ENCODE measurements around the gene AEBP1.

DNA sequence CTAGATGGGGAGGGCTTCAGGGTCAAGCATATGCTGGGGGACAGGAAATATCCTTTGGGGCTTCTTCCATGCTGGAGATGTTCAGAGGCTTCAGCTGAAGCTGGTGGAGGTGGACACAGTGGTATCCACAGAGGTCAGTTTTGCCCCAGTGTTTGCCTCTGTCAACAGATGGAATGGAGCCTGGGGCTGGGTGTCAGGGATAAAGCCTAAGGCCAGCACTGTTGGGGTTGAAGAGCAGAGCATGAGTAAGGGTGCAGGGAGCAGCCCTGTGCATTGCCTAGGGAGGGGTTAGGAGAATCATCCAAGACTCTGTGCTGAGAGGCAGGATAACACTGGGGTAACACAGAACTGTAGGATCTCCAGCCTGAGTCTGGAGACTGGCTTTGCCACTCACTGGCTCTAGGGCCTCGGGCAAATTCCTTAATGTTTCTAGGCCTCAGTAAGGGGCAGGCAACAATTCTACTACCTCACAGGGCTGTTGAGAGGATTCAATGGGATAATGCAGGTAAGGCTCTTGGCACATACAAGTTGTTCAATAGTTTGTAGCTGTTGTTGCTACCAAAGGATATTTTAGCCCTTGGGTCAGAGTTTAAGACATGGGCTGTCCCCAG is 58.7 kb downstream of the AEBP1 start:
- TF ChIP-seq, protein P1, sequence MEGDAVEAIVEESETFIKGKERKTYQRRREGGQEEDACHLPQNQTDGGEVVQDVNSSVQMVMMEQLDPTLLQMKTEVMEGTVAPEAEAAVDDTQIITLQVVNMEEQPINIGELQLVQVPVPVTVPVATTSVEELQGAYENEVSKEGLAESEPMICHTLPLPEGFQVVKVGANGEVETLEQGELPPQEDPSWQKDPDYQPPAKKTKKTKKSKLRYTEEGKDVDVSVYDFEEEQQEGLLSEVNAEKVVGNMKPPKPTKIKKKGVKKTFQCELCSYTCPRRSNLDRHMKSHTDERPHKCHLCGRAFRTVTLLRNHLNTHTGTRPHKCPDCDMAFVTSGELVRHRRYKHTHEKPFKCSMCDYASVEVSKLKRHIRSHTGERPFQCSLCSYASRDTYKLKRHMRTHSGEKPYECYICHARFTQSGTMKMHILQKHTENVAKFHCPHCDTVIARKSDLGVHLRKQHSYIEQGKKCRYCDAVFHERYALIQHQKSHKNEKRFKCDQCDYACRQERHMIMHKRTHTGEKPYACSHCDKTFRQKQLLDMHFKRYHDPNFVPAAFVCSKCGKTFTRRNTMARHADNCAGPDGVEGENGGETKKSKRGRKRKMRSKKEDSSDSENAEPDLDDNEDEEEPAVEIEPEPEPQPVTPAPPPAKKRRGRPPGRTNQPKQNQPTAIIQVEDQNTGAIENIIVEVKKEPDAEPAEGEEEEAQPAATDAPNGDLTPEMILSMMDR (IDR thresholded peaks at IDR 0.05; ENCODE audit: insufficient read depth, low read depth, low read length), result no peak
- no peak for TF ChIP-seq EZH2 (IDR thresholded peaks at IDR 0.05; ENCODE audit: insufficient read depth, low read length)

All from astrocyte (in vitro differentiated cells and primary cell).